Osteocyte (in vitro differentiated cells): ENCODE results near the gene PDE1C. TPM values are rescaled to one million over a fixed set of nuclear protein-coding genes. Genes with fewer than 3 reads are reported as not detected.

Experiments used
- DNase-seq: peaks from one replicate; pipeline ENCODE4 v3.0.0; 2021; ENCODE audit warnings: mixed read lengths; ENCODE audit not compliant: unreplicated experiment; ENCODE audit errors: extremely low spot score
- H3K27ac Mint-ChIP-seq: one replicate; pipeline ENCODE4 v1.8.0; 2021; ENCODE audit warnings: mild to moderate bottlenecking, mixed read lengths; ENCODE audit not compliant: unreplicated experiment
- H3K27me3 Mint-ChIP-seq: one replicate; pipeline ENCODE4 v1.8.0; 2021; ENCODE audit warnings: mixed read lengths; ENCODE audit not compliant: unreplicated experiment
- H3K36me3 Mint-ChIP-seq: one replicate; pipeline ENCODE4 v1.8.0; 2021; ENCODE audit warnings: mixed read lengths; ENCODE audit not compliant: unreplicated experiment
- H3K4me1 Mint-ChIP-seq: one replicate; pipeline ENCODE4 v1.8.0; 2021; ENCODE audit warnings: mixed read lengths; ENCODE audit not compliant: unreplicated experiment
- H3K4me3 Mint-ChIP-seq: one replicate; pipeline ENCODE4 v1.8.0; 2021; ENCODE audit warnings: mild to moderate bottlenecking, moderate library complexity, mixed read lengths; ENCODE audit not compliant: unreplicated experiment
- H3K9me3 Mint-ChIP-seq: one replicate; pipeline ENCODE4 v1.8.0; 2021; ENCODE audit warnings: mixed read lengths; ENCODE audit not compliant: unreplicated experiment
- CTCF ChIP-seq: fragments of 200-600 bp; sonication (generic); IDR thresholded peaks from 2 replicates; pipeline ENCODE4 v1.5.0; 2021; ENCODE audit warnings: antibody characterized with exemption, mild to moderate bottlenecking, moderate library complexity
- total RNA-seq: library from RNA; stranded (reverse); gene quantifications from 2 replicates; pipeline ENCODE4 v1.2.1, GENCODE V29; 2021

PDE1C gene
- total RNA-seq, 1 donor from 2014 or later: 187 TPM

GRCh38 chr7:31796375-31796774 lies 273.8 kb downstream of the PDE1C start:
- no peaks in the 10 kb centered on the region for H3K9me3 Mint-ChIP-seq
- H3K27me3 Mint-ChIP-seq: no peaks in the 10 kb centered on the region
- no peak for TF ChIP-seq CTCF
- peaks cover 35% of the 10 kb centered on the region for H3K36me3 Mint-ChIP-seq
- H3K4me1 Mint-ChIP-seq: peaks cover 23% of the 10 kb centered on the region
- no peak for DNase-seq
- H3K27ac Mint-ChIP-seq: no peak overlapping the region
- H3K4me3 Mint-ChIP-seq: no peak overlapping the region

GRCh38 chr7:31794851-31795344 lies 275.3 kb downstream of the PDE1C start:
- H3K27ac Mint-ChIP-seq: peak overlapping the region; percentile 45
- H3K27me3 Mint-ChIP-seq: no peaks in the 10 kb centered on the region
- H3K9me3 Mint-ChIP-seq: no peaks in the 10 kb centered on the region
- peaks cover 23% of the 10 kb centered on the region for H3K4me1 Mint-ChIP-seq
- no peak for TF ChIP-seq CTCF
- no peak for DNase-seq
- H3K36me3 Mint-ChIP-seq: peaks cover 40% of the 10 kb centered on the region
- H3K4me3 Mint-ChIP-seq: no peak overlapping the region

GRCh38 chr7:31791881-31792280 lies 278.3 kb downstream of the PDE1C start:
- TF ChIP-seq CTCF: no peak
- Mint-ChIP-seq H3K4me3 (no peak overlapping the region), H3K4me1 (peaks cover 43% of the 10 kb centered on the region), H3K27ac (no peak overlapping the region), H3K9me3 (no peaks in the 10 kb centered on the region), H3K27me3 (no peaks in the 10 kb centered on the region), H3K36me3 (peaks cover 37% of the 10 kb centered on the region)
- DNase-seq: no peak

- Mint-ChIP-seq H3K9me3 (no peaks in the 10 kb centered on the region), H3K27me3 (no peaks in the 10 kb centered on the region), H3K4me1 (peaks cover 55% of the 10 kb centered on the region), H3K36me3 (peaks cover 37% of the 10 kb centered on the region), H3K4me3 (no peak overlapping the region), H3K27ac (peak overlapping the region; percentile 50)
- no peak for DNase-seq
- no peak for TF ChIP-seq CTCF
These were observed 281.1 kb downstream of the PDE1C start for GRCh38 chr7:31788883-31789680.

GRCh38 chr7:31788445-31788844 lies 281.8 kb downstream of the PDE1C start:
- Mint-ChIP-seq H3K27me3 (no peaks in the 10 kb centered on the region), H3K4me1 (peaks cover 60% of the 10 kb centered on the region), H3K27ac (peak overlapping the region; percentile 50), H3K4me3 (no peak overlapping the region), H3K36me3 (peaks cover 42% of the 10 kb centered on the region), H3K9me3 (no peaks in the 10 kb centered on the region)
- no peak for TF ChIP-seq CTCF
- DNase-seq: no peak
